HS-5 (cell line): ENCODE measurements around the gene ARHGAP28.
A peak's percentile ranks its signal among the peaks of the same experiment; 100 is the strongest.

Experiments
- DNase-seq: peaks from one replicate; pipeline ENCODE4 v3.0.0-alpha.2; 2012; ENCODE audit warnings: low read depth

Gene ARHGAP28

DNA sequence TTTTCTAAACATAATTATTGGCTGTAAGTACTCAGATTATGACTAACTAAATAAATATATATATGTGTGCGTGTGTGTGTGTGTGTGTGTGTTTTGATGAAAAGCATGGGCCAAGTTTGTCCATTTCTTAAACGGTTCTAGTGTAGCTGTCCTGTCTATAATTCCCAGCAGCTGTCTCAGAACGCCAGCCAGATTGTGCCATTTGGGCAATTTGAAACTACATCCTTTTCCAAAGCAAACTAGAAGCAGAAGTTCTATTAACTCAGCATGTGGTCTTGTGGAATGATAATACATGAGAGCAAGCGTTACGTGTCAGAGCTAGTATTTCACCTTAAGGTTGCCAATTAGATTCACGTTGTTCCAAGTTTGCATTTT, 1.7 kb downstream of the ARHGAP28 start:
- DNase-seq, result peak; percentile 55

DNA sequence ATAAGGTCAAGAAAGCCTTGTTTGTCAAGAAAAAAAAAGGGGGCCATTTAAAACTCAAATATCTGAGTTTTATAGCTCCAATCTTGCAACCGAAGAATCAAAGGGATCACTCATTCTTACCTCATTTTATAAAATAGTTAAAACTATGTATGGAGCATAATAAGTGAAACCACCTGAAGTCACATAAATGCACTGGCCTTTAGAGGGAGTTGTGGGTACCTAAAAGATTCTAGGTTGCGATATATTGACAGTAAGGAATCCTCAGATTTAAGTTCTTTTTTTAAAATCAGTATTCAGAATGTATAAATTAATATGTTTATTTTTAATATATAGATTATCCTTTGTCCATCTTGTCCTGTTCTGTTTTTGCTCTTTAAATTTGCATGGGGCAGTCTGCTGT, 3.4 kb downstream of the ARHGAP28 start:
- no peak for DNase-seq

DNA sequence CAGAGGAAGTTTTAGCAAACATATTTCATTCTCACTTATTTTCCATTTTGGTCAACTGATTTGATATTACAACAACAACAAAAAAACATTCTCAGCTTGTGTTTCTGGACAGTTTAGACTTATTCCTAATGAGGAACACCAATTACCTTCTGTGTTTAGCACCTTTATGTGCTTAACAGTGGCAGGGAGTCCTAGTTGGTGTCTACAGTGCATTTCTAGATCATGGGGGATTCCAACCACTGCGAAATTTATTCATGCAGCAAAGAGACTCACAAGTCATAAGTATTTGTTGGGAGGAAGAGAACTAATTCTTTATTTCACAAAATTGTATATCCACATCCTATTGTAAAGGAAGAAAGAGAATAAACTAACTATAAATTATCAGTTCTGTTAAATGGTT, 4.2 kb downstream of the ARHGAP28 start:
- no peak for DNase-seq

DNA sequence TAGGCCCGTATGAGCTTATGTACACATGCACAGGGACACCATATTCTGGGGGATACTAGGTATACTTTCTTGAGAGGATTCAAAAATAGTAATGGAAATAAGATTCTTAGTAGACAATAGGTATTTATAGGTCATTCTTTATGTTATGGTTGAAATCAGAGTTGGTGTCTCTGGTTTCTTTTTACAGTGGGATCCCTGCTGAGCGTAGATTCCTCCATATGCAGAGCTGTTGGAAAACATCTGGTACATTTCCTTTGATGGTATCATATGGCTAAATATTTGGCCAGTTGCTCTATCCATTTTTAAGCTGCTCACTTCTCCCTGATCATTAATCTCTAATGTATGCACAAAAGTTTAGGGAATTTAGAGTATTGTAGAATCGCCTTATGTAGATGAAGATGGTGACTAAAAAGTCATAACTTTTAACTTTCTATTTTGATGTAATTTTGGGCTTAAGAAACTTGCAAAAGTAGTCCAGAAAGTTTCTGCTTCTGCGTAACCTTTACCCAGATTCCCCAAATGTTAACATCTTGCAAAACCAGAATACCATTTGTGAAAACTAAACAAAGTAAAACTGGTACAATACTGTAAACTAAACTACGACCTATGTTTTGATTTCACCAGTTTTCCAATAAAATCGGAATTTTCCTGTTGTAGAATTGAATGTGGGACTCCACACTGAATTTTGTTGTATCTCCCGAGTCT, 5.4 kb downstream of the ARHGAP28 start:
- DNase-seq, result no peak

DNA sequence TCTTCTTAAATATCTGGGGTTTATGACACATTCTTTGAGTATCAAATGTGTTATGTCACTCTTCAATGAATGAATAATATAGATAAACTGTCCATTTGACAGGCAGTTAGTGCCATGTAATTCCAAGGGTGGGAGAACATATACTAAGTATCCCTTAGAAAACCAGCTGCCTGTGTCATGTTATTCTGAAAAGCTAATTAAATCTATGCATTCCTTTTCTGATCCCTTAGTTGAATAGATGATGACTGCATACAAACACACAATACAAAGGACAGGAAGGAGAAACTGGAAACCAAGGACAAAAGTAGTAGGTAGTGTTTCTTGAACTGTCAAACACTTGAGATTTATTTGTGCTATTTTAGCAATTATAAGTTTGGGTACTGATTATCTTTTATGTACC, 8.3 kb downstream of the ARHGAP28 start:
- no peak for DNase-seq

DNA sequence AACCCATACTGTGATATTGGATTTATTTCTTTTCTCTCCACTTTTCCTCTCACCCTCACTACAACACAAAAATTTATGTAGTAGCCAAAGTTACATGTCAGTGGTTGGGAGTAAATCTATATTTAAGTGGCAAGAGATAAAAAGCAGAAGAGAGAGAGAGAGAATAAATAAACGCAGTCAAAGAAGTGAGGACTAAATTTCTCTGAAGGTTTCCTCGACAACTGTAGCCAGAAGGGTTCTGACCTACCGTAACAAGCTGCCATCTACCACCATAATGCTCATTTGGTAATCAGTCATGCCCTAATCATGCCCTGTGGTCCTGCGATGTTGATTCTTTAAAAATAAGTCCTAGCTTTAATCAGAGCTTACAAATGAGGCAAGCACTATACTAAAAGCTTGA, 9.1 kb downstream of the ARHGAP28 start:
- DNase-seq, result no peak

DNA sequence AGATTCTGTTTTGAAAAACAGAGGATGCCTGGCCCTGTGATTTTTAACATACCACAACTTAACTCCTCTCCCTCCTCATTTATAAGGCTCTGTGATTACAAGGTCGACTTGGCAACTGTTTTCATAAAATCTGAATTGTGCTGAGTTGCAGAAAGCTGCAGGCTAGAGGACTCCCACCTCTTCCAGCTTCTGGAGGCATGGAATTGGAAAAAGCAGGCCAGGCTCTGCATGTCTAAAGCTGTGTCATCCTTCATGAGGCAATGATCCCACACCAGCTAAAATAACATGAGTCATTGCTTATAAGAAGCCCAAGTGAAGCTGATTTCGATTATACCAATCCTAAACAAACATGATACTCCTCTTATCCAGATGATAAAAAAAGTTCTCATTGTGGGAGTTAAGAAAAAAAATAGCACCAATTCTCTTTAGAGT, 11.7 kb downstream of the ARHGAP28 start:
- DNase-seq, result peak; percentile 87

DNA sequence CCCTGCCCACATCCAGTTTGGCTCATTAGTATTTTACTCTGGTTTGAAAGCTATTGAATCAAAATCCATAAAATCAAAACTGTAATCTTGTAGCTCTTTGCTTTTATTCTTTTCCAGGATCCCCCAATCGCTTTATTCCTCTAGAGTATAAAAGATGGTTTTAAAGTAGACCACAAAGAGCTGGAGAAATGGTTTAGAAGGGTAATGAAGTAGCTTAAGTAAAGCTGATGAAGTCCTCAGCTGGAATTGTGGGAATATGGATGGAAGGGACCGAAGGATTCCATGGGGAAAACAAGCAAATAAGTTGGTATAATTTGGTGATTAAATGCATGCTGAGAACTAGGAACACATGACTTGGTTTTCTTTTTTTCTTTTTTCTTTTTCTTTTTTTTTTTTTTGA, 12.3 kb downstream of the ARHGAP28 start:
- no peak for DNase-seq

DNA sequence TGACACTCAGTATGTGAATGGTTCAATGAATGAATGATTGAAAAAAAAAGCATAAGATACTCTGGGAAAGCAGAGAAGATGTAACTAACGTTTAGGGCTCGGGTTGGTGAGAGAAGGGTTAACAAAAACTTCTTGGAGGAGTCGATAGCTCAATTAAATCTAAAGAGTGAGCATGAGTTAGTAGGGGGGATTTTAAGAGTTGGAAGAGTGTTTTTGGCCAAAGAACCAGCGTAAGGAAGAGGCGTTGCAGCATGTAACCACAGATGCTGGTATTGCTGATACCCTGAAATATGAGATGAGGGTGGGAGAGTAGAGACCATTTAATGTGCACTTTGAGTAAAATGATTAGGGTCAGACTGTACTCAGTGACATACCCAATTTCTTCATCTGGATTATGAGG, 14.5 kb downstream of the ARHGAP28 start:
- no peak for DNase-seq

DNA sequence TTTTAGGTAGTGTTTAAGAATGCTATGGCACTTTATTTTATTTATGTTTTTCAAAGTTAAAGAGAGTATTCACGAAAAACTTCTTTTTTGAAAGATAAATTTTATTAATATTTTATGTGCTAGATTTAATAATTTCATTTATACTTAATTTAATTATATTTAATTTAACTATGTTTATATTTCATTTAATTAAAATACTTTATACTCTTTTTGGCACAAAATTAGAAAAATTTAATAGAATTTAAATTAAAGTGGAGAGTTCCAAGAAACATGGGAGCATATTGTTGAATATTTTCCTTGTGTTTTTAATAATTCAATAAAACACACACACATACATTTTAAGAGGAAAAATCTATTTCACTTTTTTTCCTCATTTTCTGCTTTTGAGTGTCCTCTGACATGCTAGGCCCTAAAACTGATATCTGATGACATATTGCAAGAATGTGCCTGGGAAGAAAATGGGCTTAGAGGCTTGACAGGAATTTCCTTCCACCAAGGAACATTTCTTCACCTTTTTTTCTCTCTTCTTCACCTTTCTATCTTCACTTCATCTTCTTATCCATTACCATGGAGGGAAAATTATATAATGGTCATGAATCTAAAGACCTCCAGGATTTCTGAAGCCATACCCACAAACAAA, 15.4 kb downstream of the ARHGAP28 start:
- no peak for DNase-seq

DNA sequence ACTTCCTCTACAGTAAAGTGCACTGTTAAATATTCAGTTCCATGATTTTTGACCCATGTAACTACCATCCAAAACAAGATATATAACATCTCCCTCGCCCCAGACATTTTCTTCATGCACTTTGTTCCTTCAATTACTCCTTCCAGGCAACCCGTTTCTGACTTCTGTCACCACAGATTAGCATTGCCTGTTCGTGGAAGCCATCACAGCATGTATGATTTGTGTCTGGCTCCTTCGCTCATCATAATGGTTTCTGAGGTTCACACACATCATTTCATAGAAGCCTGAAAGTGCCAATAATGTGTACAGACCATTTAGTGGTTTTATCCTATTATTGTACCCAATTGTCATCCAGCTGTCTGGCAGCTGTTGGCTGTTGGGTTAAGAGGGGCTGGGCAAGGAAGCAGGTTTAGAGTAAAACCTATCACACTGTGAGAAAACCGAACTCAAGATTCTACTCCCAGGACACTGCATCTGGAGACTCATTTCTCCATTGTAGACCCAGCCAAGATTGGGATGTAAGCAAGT, 16.1 kb downstream of the ARHGAP28 start:
- no peak for DNase-seq

DNA sequence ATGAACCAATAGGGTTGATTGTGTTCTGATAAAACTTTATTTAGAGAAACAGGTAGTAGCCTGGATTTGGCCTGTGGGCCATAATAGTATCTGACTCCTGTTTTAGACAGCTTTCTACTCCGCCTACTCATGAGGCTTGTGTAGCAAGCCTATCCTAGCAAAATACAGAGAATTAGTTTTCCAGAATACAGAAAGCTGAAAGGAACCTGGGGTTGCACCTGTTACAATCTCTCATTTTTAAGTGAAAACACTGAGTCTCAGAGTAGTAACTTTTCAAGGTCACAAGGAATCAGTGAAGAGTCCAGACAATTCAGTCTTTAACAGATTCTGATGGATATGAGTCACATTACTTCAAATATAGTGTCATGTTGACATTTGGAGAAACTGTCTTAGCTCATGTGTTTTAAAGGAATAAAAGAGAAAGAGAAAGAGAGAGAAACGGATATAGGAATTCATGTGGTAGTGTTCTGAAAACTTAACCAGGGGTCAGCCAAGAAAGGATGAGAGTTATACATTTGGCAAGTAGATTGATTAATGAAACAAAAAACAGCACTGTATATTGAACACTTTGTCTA, 17.0 kb downstream of the ARHGAP28 start:
- DNase-seq, result no peak

DNA sequence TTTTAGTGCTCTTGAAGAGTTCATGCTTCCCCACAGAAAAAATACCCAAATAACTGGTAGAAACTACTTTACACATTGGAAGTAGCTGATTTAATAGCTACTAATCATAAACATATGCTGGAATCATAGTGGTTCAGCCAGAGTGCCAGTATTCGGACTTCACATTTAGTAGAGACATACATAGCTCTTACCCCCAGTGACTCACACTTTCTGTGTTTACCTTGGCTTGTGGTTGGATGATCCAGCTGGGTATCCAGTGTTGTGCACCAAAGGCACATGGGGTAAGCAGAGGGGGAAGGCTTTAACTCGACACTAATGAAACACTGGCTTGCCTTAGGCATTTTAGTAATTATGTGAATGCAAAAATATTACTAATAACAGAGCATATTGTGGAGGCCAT, 18.1 kb downstream of the ARHGAP28 start:
- DNase-seq, result peak; percentile 69

DNA sequence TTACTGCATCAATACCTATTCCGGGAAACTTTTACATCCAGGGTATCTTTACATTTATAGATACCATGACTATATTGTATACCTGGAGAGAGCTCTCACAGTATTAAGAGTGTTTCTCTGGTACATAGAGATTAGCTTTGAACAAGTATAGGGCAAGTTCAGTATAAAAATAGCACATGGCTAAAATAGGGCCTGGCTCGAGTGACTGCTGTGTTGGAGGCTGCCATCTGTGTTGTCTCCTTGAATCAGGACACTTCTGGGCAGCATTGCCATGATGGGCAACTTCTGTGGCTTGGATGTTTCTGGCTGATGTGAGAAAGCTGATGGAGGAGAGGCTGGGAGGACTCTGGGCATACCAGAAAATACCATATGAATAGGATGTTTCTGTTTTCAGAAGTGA, 18.7 kb downstream of the ARHGAP28 start:
- no peak for DNase-seq

DNA sequence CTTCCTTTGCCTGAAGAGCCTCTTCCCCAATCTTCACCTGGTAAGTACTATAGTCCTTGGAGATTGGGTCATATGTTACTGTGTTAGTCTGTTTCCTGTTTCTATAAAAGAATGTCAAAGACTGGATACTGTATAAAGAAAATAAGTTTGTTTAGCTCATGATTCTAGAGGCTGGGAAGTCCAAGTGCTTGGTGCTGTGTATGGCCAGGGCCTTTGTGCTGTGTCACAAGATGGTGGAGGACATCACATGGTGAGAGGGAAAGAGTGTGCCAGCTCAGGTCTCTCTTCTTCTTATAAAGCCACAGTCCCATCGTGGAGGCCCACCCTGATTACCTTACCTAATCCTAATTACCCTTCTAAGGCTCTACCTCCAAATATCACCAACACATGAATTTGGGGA, 20.9 kb downstream of the ARHGAP28 start:
- DNase-seq, result no peak

DNA sequence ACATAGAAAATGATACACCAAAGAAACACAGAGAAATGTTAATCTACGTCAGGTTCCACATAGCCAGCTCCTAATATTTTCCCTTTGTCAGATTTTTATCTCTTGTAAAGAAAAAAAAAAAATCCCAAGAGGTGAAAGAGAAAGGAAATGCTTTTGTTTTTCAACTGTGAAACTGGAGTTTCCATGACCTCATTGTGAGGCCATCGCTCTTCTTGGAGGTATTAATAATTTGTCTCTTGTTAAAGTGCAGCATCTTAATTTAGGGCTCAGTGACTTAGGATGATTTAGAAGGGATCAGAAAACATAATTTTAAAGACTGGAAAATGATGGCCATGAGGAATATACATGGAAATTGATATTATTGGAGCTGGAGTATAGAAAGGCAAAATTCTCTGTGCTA, 21.7 kb downstream of the ARHGAP28 start:
- DNase-seq, result no peak

DNA sequence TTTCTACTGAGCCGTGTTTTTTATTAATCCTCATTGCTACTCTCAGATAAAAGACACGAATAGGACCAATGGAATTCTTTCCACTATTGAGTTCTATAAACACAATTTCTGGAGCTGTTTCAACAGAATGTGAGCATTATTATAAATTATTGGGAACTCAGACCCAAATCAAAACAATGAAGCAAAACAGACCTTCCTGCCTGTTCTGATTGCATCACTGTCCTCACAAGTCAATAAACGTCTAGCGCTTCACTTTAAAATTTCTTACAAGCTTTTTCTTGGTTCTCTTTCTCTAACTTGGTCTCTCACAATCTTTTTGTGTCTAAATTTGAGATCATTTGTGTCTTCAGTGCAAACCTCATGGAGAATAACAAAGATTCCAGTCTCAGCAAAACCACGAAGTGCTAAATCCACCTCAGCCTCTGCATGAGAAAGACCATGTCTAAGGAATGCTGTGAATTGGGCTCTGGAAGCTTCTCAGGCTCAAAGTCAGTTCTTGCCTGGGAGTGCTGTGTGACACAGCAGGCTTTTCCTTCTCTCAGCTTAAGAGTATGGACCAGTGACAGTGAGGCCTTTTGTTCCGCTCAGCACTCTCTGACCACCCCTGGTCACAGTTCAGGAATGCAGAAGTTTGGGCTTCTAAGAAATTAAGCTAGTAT, 22.8 kb downstream of the ARHGAP28 start:
- DNase-seq, result no peak

DNA sequence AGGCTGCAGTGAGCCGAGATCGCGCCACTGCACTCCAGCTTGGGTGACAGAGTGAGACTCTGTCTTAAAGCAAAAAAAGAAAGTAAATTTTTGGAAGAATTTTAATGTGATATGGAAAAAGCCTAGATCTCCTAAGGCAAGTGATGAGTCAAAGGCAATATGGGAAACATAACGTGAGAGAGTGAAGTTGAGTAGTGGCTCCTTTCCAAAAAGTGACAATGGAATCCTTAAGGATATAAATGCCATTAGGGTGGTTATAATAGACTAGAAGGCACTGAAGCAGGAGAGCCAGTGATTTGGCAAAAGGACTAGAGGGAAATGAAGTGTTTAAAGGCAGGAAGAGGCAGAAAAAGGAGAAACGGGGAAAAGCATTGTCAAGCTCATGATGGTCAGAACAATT, 25.6 kb downstream of the ARHGAP28 start:
- no peak for DNase-seq

DNA sequence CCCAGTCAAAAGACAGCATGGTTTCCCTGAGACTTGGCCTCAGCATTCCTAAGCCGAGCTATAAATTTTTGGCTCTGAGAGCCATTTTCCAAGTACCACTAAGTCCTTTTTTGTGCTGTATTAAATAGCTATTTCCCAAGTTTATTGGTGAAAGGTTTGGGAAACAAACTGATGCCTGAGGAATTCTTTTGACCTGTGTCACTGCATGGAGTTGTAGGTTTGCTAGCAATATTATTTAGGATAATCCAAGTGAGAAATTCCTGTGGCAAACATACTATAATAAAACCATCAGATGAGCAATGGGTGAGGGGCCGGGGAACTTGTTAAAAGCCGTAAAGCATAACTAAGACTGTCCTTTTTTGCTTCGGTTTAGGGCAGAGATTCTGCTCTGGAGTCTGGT, 28.4 kb downstream of the ARHGAP28 start:
- no peak for DNase-seq

DNA sequence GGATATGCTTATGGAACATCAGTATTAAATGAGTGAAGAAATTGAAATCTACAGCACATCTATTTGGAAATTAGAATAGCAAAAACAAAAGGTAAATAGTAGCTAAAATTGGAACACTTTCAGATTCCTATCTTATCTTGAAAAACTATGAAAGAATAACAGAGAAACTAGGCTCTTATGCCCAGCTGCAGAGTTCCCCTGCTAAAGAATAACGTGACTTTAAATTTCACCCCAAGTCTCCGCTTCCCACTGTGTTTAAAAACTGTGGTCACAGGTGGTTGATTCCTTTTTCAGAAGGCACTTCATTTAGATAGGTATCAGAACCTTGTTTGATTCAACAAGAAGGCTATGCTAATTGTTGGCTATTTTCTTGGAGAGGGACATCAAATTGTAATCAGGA, 30.1 kb downstream of the ARHGAP28 start:
- no peak for DNase-seq

DNA sequence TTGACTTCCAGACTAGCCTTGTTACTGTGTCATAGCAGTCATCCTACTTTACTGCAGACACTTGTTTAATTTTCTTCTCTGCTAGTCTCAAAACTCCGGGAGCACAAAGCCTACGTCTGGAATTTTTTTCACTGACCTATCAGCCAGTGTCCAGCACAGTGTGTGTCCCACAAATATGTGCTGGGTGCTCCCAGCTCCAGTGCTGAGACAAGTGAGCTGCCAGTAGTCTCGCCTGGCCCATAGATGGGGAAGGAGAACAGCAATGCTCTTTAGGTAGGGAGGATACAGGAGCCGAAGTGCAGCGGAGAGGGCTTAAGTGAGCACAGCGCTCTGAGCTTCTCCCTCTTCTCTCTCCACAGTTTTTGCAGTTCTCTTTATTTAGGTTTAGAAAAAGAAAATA, 34.0 kb downstream of the ARHGAP28 start:
- DNase-seq, result no peak

DNA sequence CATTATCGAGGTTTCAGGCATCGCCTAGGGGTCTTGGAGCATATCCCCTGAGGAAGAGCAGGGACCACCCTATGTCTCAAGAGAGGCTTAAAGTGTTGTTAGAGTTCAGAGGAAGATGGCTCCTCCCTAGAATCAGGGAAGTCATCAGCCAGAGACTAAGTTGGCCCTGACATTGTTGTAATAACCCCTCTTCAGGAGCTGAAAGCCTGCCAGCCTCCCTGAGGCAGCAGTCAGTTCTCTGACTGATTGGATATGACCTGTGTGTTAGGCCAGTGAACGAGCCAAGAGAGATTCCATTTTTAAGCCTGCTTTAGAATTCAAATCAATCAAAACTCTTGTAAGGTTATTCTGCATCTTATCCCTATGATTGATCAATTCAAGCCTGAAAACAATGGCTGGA, 34.9 kb downstream of the ARHGAP28 start:
- no peak for DNase-seq

DNA sequence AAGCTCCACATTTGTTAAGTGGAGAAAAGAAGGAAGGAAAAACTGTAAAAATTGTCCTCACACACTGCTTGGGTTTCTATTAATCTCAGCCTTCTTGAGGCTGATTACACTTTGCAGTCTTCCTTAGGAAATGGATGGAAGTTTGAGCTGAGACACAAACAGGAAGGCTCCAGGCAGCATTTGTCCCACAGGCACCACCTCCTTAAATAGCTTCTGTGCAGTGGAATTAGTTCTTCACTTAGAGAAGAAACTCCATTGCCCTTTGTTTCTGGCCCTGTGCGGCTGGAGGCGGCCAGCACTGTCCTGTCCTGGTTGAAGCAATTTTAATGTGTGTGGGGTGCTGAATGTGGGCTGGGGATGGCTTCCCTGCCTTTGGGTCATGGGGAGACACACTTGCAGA, 44.3 kb downstream of the ARHGAP28 start:
- no peak for DNase-seq
